Islet precursor cell (in vitro differentiated cells): ENCODE data around the gene CARHSP1.

Source experiments
- DNase-seq: peaks from one replicate; pipeline ENCODE4 v3.0.0-alpha.2; 2018

CARHSP1 gene

GRCh38 chr16:8869212-8869987, 594 bp upstream of the CARHSP1 start:
- DNase-seq = peak; percentile 69

- no peak for DNase-seq
Measured at GRCh38 chr16:8867932-8868415, 832 bp downstream of the CARHSP1 start.

- peak; percentile 64 for DNase-seq
Measured at GRCh38 chr16:8867216-8867931, 1.4 kb downstream of the CARHSP1 start.

- no peak for DNase-seq
Measured at GRCh38 chr16:8866884-8867215, 2.0 kb downstream of the CARHSP1 start.

GRCh38 chr16:8866118-8866883, 2.5 kb downstream of the CARHSP1 start:
- DNase-seq = peak; percentile 94

- no peak for DNase-seq
Measured at GRCh38 chr16:8865145-8865882, 3.5 kb downstream of the CARHSP1 start.

- DNase-seq = peak; percentile 68
Measured at GRCh38 chr16:8864480-8865110, 4.2 kb downstream of the CARHSP1 start.

GRCh38 chr16:8863594-8864424, 5.0 kb downstream of the CARHSP1 start:
- peak; percentile 85 for DNase-seq

- DNase-seq = no peak
Measured at GRCh38 chr16:8862309-8863130, 6.3 kb downstream of the CARHSP1 start.

- no peak for DNase-seq
Measured at GRCh38 chr16:8861563-8862308, 7.1 kb downstream of the CARHSP1 start.

- no peak for DNase-seq
Measured at GRCh38 chr16:8859913-8860881, 8.6 kb downstream of the CARHSP1 start.

- no peak for DNase-seq
Measured at GRCh38 chr16:8858994-8859912, 9.6 kb downstream of the CARHSP1 start.

GRCh38 chr16:8855972-8856371, 12.8 kb downstream of the CARHSP1 start:
- no peak for DNase-seq

- no peak for DNase-seq
Measured at GRCh38 chr16:8855051-8855786, 13.6 kb downstream of the CARHSP1 start.

GRCh38 chr16:8854298-8854948, 14.4 kb downstream of the CARHSP1 start:
- no peak for DNase-seq

GRCh38 chr16:8853611-8854010, 15.2 kb downstream of the CARHSP1 start:
- DNase-seq = no peak
